BLaER1 (cell line): ENCODE measurements around the gene BBS10.
"Not testable (repeated sequence)": the region's sequence is repeated elsewhere in the genome, so short reads cannot be mapped to it uniquely, and the experiment has no call there.

Experiments
- H3K27ac ChIP-seq: shearing (Covaris generic); formaldehyde crosslinking; 2 replicates; pipeline ENCODE4 v1.8.1; 2022
- H3K27me3 ChIP-seq: shearing (Covaris generic); formaldehyde crosslinking; 2 replicates; pipeline ENCODE4 v1.8.1; 2022
- H3K36me3 ChIP-seq: shearing (Covaris generic); formaldehyde crosslinking; 2 replicates; pipeline ENCODE4 v1.8.1; 2022
- H3K4me1 ChIP-seq: shearing (Covaris generic); formaldehyde crosslinking; 2 replicates; pipeline ENCODE4 v1.8.1; 2022
- H3K4me2 ChIP-seq: shearing (Covaris generic); formaldehyde crosslinking; 2 replicates; pipeline ENCODE4 v1.8.1; 2022
- H3K4me3 ChIP-seq: shearing (Covaris generic); formaldehyde crosslinking; 2 replicates; pipeline ENCODE4 v1.8.1; 2022
- H3K9ac ChIP-seq: shearing (Covaris generic); formaldehyde crosslinking; 2 replicates; pipeline ENCODE4 v1.8.1; 2022
- H3K9me3 ChIP-seq: shearing (Covaris generic); formaldehyde crosslinking; 2 replicates; pipeline ENCODE4 v1.8.1; 2022
- H4K20me1 ChIP-seq: shearing (Covaris generic); formaldehyde crosslinking; 2 replicates; pipeline ENCODE4 v1.8.1; 2022
- Cebpa-rat ChIP-seq: shearing (Covaris generic); IDR thresholded peaks from 2 replicates; pipeline ENCODE4 v1.8.1; 2022

Gene BBS10

DNA sequence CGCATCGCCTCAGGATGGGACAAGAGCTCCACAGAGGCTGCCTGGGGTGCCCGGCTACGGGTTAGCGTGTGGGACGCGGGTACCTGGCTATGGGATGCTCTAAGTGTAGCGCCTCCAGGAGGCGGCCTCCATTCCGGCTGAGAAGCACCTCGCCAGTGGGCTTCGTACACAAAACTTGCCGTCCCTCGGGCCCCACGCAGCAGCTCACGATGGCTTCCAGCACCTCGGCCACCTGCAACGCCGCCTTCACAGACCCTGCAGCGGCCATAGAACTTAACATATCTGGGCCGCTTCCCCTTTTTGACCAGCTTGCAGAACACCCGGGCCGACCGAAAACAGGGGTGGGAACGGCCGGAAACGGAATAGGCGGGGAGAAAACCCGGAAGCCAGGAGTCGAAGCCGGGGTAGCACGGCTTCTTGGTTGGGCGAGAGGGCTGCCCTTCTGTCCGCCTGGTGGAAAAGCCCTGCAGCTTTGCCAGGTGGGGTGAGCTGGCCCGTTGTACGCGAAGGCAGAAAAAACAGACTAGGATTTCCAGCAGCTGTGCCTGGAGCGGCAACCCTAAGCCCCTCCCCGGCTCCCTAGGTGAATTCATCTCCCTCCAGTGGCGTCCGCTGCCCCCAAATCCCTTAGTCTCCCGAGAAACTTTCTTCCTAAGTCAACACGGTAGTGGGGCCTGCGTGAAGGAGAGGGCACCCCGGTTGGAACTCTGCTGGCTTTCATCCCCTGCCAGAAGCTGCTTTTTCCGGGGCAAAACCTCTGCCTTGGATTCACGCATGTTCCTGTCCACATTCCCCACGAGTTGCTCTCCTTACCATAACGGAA is at the start of gene BBS10:
Gene BBS10, minus strand, starts transcription at position 337 of the 823 bp plus-strand sequence. Its CDS starts 57 bp downstream, at position 280.
- H3K36me3 ChIP-seq, result no peaks in the 10 kb centered on the region
- H3K4me3 ChIP-seq, result peak within 1 kb of the TSS; percentile 79
- peak within 1 kb of the TSS; percentile 85 for H3K9ac ChIP-seq
- peak within 1 kb of the TSS; percentile 88 for H3K27ac ChIP-seq
- peaks cover 21% of the 10 kb centered on the region for H3K4me1 ChIP-seq
- H3K9me3 ChIP-seq, result no peaks in the 10 kb centered on the region
- no peak for TF ChIP-seq Cebpa-rat
- no peaks in the 10 kb centered on the region for H3K27me3 ChIP-seq
- peak within 1 kb of the TSS; percentile 83 for H3K4me2 ChIP-seq
- H4K20me1 ChIP-seq, result no peaks in the 10 kb centered on the region

DNA sequence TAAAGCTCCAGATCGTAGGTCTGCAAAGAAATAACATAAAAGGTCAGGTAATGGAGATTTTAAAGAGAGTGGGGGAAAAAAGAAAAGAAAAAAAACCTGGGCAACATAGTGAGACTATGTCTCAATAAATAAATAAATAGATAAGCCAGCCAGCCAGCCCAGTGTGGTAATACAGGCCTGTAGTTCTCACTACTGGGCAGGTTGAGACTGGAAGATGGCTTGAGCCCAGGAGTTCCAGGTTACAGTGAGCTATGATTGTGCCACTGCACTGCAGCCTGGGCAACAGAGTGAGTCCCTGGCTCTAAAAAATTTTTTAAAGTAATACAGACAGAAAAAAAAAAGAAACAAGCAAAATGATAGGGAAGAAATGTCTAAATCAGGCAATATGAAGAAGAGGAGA is 43.2 kb upstream of the BBS10 start:
- no peak for TF ChIP-seq Cebpa-rat
- Histone ChIP-seq H3K4me1 (no peaks in the 10 kb centered on the region), H3K9ac (no peak overlapping the region), H3K9me3 (no peaks in the 10 kb centered on the region), H3K27me3 (no peaks in the 10 kb centered on the region), H3K4me3 (no peak overlapping the region), H3K27ac (no peak overlapping the region), H4K20me1 (no peaks in the 10 kb centered on the region), H3K36me3 (peaks cover 11% of the 10 kb centered on the region; the same call in 1 of the 2 replicates), H3K4me2 (no peak overlapping the region)

DNA sequence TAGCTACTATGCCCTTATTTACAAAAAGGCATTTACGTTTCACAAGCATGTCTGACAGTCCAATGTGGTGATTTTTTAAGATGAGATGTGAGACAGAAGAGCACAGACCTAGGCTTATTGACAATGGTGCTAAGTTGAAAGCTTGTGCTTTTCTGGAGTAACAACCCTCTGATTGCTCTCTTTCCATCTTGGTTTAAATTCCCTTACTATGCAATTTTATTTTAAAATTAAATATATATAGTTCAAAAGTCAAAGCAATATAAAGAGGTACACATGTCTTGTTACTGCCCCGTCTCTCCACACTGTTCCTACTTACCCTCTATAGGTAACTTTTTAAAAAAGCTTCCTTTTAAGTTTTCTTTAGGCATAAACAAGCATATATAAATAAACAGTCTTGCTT is 39.4 kb upstream of the BBS10 start:
- Histone ChIP-seq H3K9me3 (no peaks in the 10 kb centered on the region), H3K27me3 (no peaks in the 10 kb centered on the region), H3K36me3 (peaks cover 10% of the 10 kb centered on the region; the same call in 1 of the 2 replicates), H3K27ac (no peak overlapping the region), H3K4me2 (no peak overlapping the region), H3K9ac (no peak overlapping the region), H3K4me3 (no peak overlapping the region), H3K4me1 (no peaks in the 10 kb centered on the region), H4K20me1 (no peaks in the 10 kb centered on the region)
- no peak for TF ChIP-seq Cebpa-rat

DNA sequence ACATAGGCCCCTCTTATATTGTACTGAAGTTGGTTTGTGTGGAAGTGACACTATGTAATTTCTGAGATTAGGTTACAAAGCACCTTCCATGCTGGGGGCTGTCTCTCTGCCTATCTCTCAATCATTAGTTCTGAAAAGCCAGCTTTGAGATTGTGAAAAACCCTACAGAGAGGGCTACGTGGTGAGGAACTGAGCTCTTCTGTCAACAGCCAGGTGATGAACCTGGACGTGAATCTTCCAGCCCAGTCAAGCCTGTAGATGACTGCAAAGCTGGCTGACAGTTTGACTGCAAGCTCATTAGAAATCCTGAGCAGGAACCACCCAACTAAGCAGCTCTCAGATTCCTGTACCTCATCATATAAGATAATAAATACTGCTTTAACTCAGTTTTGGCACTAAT is 36.3 kb upstream of the BBS10 start:
- TF ChIP-seq Cebpa-rat, result no peak
- Histone ChIP-seq H3K4me3 (no peak overlapping the region), H3K4me2 (no peak overlapping the region), H3K36me3 (peaks cover 6% of the 10 kb centered on the region; the same call in 1 of the 2 replicates), H3K27ac (no peak overlapping the region), H4K20me1 (no peaks in the 10 kb centered on the region), H3K27me3 (no peaks in the 10 kb centered on the region), H3K4me1 (no peaks in the 10 kb centered on the region), H3K9me3 (no peaks in the 10 kb centered on the region), H3K9ac (no peak overlapping the region)

DNA sequence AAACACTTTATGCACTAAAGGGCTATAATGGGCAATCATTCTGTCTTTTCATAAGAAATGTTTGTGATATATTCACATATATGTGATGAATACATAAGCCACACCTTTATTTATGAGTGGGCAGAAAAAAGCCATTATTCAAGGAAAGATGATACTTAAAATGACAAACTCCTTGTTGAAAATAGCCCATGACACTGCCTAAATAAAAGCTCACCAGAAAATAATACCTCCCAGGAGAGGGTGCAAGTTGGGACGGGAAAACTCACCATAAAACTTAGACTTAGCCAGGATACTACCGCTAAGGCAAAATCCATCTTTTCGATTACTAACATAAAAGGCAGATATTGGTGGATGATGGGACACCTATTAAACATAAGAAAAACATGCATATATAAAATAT is 35.8 kb upstream of the BBS10 start:
- H4K20me1 ChIP-seq, result no peaks in the 10 kb centered on the region
- H3K4me1 ChIP-seq, result no peaks in the 10 kb centered on the region
- TF ChIP-seq Cebpa-rat, result no peak
- no peak overlapping the region for H3K9ac ChIP-seq
- no peak overlapping the region for H3K4me2 ChIP-seq
- no peaks in the 10 kb centered on the region for H3K9me3 ChIP-seq
- H3K27me3 ChIP-seq, result no peaks in the 10 kb centered on the region
- peaks cover 3% of the 10 kb centered on the region; the same call in 1 of the 2 replicates for H3K36me3 ChIP-seq
- H3K4me3 ChIP-seq, result no peak overlapping the region
- H3K27ac ChIP-seq, result no peak overlapping the region

DNA sequence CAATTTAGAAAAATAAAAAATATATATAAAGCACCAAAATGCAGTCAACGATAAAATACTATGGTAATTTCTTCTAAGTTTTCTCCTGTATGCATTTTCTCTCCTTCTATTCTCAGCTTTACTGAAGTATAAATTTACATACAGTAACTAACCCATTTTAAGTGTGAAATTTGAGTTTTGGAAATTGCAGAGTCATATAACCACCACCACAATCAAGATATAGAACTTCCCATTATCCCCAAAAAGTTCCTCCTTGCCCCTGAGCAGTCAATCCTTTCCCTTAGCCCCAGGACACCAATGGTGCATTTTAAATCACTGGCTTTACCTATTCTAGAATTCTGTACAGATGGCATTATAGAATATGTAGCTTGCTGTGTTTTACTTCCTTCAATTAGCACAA is 31.0 kb upstream of the BBS10 start:
- no peak for TF ChIP-seq Cebpa-rat
- no peak overlapping the region for H3K9ac ChIP-seq

DNA sequence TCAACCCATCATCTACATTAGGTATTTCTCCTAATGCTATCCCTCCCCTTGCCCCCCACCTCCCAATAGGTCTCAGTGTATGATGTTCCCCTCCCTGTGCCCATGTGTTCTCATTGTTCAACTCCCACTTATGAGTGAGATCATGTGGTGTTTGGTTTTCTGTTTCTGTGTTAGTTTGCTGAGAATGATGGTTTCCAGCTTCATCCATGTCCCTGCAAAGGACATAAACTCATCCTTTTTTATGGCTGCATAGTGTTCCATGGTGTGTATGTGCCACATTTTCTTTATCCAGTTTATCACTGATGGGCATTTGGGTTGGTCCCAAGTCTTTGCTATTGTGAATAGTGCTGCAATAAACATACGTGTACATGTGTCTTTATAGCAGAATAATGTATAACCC is 28.7 kb upstream of the BBS10 start:
- not testable (repeated sequence) for H3K4me2 ChIP-seq, H4K20me1 ChIP-seq, H3K9me3 ChIP-seq, H3K27me3 ChIP-seq, H3K4me1 ChIP-seq, H3K9ac ChIP-seq, H3K4me3 ChIP-seq, H3K27ac ChIP-seq
- peaks cover 21% of the 10 kb centered on the region for H3K36me3 ChIP-seq

More for the DNA sequence above, 31.0 kb upstream of the BBS10 start:
- Histone ChIP-seq H3K27me3 (no peaks in the 10 kb centered on the region), H3K4me1 (no peaks in the 10 kb centered on the region), H4K20me1 (no peaks in the 10 kb centered on the region), H3K4me3 (no peak overlapping the region), H3K4me2 (no peak overlapping the region), H3K36me3 (peaks cover 20% of the 10 kb centered on the region), H3K9me3 (no peaks in the 10 kb centered on the region), H3K27ac (no peak overlapping the region)

DNA sequence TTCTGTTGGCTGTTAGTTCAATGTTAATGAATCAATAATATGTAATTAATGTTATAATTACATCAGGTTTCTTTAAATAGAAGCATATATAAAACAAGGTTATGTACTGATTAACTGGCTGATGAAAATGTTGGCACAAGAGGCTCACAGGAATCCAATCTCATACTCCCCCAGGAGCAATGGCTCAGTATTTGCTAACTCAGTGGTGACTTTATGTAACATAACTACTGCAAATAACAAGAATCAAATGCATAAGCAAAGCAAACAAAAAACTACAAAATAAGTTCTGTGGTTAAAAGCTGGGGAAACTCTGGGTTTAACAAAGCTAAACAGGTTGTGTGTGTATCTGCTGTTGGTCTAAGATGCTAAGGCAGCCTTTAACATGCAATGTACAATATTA is 27.7 kb upstream of the BBS10 start:
- H3K27me3 ChIP-seq, result no peaks in the 10 kb centered on the region
- H3K27ac ChIP-seq, result no peak overlapping the region
- no peak overlapping the region for H3K4me3 ChIP-seq
- no peak overlapping the region for H3K4me2 ChIP-seq
- no peaks in the 10 kb centered on the region for H3K4me1 ChIP-seq
- no peaks in the 10 kb centered on the region for H4K20me1 ChIP-seq
- H3K9ac ChIP-seq, result no peak overlapping the region
- TF ChIP-seq Cebpa-rat, result no peak
- H3K9me3 ChIP-seq, result no peaks in the 10 kb centered on the region
- peaks cover 21% of the 10 kb centered on the region for H3K36me3 ChIP-seq

DNA sequence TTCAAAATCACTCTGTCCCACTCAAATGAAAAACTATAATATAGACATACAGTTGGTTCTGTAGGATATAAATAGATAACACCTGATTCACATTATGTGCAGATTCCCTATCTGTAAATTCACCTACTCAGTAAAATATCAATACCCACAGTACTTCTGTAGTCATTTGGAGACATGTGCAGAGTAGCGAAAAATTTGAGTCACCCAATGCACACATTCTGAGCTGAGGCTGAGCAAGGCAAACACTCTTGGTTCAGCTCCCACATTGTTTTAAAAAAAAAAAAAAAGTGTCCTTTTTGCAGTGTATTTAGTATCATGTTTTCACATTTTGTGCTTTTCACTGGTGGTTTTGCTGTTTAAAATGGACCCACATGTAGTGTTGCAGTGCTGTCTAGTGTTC is 27.3 kb upstream of the BBS10 start:
- Histone ChIP-seq H3K27ac (no peak overlapping the region), H3K36me3 (peaks cover 21% of the 10 kb centered on the region), H3K4me2 (no peak overlapping the region)

DNA sequence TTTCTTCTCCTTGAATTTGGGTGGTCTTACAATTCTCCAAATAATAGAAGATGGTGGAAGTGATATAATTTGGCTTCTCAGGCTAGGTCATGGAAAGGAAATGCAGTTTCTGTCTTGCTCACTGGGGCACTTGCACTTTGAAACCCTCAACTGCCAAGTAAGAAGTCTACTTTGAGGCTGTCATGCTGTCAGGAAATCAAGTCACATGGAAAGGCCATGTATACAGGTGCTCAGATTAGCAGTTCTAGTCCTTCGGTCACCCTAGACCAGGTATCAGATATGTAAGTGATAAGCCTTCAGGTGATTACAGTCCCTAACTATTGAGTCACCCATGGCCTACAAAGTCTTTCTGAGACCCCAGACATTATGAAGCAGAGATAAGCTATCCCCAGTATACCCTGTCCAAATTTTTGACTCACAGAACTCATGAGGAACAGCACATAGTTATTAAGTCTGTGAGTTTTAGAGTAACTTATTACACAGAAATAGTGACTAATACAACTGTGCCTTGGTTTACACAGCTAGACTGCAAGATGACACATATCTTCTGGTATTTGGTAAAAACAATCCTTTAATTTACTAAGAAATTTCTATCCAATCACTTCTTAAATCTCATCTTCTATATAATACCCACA is 26.3 kb upstream of the BBS10 start:
- H3K27me3 ChIP-seq, result no peaks in the 10 kb centered on the region
- no peak for TF ChIP-seq Cebpa-rat
- no peaks in the 10 kb centered on the region for H3K9me3 ChIP-seq
- no peak overlapping the region for H3K27ac ChIP-seq
- H4K20me1 ChIP-seq, result no peaks in the 10 kb centered on the region
- H3K36me3 ChIP-seq, result peaks cover 21% of the 10 kb centered on the region
- H3K9ac ChIP-seq, result no peak overlapping the region
- no peaks in the 10 kb centered on the region for H3K4me1 ChIP-seq
- H3K4me3 ChIP-seq, result no peak overlapping the region
- no peak overlapping the region for H3K4me2 ChIP-seq

More for the DNA sequence above, 27.3 kb upstream of the BBS10 start:
- no peak overlapping the region for H3K9ac ChIP-seq
- H3K4me1 ChIP-seq, result no peaks in the 10 kb centered on the region
- no peaks in the 10 kb centered on the region for H4K20me1 ChIP-seq
- no peak overlapping the region for H3K4me3 ChIP-seq
- TF ChIP-seq Cebpa-rat, result no peak
- H3K9me3 ChIP-seq, result no peaks in the 10 kb centered on the region
- no peaks in the 10 kb centered on the region for H3K27me3 ChIP-seq
